Activated T-cell treated with anti-CD3 and anti-CD28 coated beads for 48 hours (primary cell): ENCODE data around the gene TSEN2.
A peak's percentile ranks its signal among the peaks of the same experiment; 100 is the strongest.
"Not testable (repeated sequence)": the region's sequence is repeated elsewhere in the genome, so short reads cannot be mapped to it uniquely, and the experiment has no call there.

Experiments
- DNase-seq: peaks from one replicate; pipeline ENCODE4 v3.0.0-alpha.2; 2020; ENCODE audit warnings: low read depth

TSEN2 gene

DNA sequence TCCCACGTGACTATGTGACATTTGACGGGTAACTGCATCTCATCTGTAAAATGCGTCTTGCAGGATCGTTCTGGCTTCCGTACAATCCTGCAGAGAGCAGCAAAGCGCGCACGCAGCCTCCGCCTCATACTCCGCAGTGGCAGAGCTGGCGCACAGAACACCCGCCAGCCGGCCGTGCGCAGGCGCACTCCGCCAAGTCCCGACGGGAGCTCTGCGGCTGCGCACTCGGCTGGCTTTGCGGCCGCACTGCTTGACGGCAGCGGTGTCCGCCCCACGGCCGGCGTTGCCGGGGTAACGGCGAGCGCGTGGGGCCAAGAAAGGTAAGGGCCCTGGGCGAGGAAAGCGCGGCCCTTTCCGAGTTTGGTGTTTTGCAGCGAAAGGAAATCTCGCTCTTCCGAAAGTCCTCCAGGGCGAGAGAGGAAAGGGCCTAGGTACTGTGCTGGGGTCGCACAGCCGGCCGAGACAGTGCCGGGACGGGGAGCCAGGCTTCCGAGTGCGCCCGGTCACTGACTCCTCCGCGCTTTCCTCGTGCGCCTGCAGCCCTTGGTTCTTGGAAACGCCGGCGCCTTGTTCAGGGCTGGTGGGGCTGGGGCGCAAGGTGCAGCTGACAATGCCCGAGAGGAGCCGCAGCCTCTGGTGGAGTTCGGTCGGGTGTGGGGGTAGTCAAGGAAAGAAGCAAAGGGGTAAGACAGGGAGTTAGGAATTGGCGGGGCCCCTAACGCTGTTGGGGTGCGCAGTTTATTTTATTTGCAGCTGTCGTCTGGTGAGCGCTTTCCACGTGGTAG is at the start of gene TSEN2:
TSS of gene TSEN2 (plus strand) at position 283 of the 785 bp plus-strand sequence. CDS start 5,321 bp downstream, outside the sequence.
- peak; percentile 97 for DNase-seq

DNA sequence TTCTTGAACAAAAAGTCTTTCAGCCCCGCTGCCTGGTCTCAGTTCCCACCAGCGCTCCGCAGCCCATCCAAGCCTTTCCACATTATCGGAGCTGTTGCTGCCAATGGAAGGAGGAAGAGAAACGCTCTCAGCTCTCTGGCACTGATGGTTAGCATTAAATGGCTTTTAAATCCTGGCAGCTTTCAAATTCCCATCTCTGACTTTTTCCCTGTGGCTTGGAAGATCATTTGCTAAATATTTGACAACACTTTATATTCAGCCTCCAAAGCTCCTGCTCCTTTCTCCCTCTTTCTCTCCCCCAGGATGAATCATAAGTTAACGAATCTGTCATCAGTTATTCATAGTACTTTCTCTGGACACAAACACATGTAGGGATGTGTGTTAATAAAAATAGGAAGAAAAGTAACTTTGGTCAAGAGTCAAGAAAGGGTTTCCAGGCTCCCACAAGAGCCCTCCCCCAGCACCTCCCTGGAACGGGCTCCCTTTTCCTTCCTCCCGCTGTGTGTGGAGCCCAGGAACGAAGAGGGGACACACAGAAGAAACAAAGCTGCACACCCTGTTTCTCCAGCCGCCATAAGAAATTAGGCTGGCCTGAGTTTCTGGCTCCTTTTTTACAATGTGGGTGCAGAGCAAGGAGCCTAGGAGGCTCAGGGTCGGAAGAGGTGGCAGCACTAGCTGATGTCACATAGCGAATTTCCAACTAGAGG is 47.6 kb upstream of the TSEN2 start:
- no peak for DNase-seq

DNA sequence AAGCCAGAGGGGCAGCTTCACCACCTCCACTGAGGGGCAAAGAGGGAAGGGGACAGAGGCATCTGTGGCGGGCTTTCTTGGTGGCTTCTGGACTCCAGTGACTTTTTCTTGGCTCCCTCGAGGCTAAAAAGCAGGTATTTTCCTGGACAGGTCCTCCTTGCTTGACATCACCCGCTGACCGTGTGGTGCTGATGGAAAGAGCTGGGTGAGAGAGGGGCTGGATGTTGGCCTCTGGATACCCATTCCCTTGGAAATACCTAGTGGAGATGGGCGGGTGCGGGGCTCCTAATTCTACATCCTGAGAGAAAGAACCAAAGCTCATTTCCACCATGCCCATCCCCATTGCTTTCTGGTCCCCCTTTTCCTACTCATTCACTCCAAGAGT is 47.1 kb upstream of the TSEN2 start:
- DNase-seq: no peak

DNA sequence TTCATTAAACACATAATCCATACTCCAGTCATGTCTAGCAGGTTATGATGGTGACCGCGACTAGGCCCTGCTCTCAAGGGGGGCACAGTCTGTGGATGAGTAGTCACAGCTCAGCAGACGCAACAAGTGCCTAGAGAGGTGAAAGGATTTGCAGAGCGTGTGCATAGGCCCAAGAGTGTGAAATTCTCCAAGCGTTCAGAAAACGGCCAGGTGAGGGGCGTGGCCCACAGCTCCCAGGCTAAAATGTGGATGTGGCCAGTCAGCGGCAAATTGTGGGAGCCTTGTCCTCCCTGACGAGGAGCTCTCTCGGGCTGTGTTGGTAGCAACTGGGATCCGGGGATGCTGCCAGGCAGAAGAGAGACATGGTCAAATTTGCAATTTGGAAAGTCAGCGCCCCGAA is 46.4 kb upstream of the TSEN2 start:
- DNase-seq: no peak

DNA sequence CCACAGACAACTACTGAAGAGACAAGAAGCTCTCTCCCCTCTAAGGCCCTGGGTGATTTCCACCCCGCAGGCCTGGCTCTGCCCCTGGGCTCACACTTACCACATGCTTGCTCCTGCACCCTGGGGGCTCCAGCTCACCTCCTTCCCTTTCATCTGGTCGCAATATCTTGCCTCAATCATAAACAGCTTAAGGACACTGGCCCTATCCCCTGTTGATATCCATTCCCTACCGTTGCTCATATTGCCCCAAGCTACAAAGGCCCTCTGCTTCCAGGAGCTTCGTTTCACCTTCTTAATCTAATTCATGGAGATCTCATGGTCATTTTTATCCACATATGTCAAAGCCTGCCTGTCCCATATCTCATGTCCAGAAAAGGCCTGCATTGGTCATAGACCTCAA is 46.0 kb upstream of the TSEN2 start:
- no peak for DNase-seq

DNA sequence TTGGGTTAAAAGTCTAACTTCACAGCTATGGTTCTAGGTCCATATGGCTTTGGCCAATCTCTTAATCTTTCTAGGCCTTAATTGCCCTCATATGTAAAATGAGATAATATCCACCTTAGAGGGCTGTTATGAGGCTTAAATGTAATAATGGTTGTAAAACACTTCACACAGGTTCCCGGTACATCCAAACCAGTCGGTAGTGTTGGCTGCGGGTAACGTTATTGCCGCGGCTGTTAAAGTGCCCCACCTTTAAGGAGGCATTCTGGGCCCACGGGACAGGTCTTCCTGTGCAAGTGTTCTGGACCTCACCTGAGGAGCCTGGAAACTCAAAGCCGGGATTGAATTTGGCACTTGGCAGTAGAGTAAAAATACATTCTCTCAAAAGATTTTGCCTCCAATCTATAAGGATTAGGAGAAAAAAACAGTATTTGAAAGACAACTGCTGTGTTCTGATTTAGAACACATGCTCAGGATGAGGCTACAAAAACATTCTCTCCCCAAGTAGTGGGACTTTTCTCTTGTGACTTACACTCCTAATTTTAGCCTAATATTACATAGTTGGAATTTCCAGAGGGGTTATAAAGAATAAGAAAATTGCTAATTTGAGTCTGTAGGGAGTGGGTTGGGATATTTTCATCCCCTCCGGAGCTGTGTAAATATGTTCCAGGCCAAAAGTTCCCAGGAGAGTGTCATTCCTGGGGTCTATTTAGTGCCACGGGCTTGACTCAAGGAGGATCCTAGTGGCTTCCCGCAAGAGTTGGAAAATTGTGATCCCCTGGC is 44.9 kb upstream of the TSEN2 start:
- no peak for DNase-seq

DNA sequence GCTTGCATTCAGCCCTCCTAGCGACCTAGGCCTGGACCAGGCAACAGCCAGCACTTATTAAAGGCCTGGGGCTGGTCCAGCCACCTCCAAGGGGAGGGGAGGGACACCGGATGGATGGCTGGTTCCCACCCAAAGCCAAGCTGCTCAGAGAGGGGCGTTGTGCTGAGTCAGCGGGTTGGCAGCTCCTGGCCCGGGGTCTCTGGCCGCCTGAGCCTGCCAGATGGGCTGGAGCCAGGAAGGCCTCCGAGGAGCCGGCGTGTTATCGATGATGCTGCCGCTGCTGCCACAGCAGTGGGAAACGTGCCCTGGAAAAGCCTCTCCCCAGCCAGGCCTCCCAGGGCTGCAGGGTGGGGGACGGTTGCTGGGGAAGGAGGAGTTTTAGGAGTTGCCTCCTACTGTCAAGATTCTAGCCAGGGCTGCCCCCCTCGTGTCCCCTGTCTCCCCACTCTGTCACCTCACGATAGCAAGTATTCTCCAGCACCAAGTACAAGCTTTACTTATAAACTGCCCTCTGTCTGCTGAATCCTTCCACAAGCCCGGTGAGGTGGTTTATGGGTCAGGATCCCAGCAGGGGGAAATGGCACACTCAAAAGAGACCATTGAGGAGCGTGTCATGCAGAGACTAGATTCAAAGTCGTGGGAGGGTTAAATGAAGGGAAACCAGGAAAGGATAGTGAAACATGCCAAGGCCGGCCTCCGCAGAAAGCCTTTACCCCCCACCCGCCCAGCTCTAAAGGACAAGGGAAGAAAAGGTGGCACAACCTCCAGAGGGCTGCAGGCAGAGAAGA is 43.2 kb upstream of the TSEN2 start:
- no peak for DNase-seq

DNA sequence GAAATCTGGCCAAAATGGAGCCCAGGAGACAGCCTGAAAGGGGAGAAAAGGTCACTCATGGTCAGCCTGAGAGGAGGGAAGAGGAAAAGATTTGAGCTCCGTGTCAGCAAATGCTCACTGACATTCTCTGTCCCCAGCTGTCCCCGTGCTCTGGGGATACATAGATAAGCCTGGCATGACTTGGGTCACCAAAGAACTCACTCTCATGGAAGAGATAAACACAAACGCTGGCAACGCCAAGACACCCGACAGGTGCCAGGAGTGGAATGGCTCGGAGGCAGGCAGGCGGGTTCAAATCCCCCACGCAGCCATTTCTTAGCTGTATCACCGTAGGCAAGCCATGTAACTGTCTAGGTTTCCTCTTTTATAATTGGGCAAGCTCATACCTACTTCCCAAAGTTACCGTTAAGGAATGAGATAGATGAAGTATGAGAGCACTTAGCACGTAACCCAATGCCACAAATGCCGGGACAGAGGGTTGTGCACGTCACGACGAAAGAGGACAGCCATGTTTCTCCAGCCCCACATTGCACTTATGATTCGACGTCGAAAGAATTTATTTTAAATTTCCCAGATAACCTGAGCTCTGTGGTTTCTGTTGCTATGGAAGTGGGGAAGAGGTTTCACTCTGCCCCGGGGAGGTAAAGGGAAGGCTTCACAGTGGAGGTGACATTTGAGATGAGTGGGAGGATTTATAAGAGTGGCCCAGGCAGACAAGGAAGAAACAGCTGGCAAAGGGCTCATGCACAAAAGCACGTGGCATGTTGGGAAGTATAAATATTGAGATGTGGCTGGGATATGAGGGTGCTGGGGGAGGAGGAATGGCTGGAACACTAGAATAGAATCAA is 41.4 kb upstream of the TSEN2 start:
- DNase-seq: no peak

DNA sequence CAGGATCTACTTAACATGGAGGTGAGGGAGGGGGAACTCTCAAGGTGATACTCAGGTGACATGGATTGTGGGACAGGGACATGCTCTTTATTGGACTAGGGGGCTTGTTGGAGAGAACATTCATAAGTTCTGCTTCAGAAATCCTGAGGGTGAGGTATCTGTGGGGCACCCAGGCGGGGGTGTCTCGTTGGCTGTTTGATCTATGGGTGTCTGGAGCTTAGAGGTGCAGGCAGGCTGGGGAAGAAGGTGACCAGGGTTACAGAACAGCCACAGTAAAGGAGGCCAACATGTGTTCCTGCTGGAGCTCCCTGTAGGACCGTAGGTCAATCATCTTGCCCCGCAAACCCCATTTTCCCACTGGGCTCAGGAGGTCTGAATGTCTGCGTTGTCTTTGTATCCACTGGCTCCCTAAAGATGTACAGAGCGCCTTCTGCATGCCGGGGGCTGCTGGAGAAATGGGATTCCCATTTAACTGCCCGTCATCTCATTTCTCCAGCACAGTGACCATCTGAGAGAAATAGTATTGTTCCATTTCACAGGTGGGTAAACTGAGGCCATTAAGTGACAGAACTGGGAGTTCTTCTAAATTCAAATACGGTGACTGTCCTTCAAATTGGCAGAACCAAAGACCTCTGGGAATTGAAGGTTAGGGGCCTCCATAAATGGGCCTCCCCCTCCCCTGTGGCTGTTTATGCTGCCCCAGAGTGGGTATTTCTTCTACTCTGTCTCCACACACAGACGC is 40.3 kb upstream of the TSEN2 start:
- DNase-seq: no peak

DNA sequence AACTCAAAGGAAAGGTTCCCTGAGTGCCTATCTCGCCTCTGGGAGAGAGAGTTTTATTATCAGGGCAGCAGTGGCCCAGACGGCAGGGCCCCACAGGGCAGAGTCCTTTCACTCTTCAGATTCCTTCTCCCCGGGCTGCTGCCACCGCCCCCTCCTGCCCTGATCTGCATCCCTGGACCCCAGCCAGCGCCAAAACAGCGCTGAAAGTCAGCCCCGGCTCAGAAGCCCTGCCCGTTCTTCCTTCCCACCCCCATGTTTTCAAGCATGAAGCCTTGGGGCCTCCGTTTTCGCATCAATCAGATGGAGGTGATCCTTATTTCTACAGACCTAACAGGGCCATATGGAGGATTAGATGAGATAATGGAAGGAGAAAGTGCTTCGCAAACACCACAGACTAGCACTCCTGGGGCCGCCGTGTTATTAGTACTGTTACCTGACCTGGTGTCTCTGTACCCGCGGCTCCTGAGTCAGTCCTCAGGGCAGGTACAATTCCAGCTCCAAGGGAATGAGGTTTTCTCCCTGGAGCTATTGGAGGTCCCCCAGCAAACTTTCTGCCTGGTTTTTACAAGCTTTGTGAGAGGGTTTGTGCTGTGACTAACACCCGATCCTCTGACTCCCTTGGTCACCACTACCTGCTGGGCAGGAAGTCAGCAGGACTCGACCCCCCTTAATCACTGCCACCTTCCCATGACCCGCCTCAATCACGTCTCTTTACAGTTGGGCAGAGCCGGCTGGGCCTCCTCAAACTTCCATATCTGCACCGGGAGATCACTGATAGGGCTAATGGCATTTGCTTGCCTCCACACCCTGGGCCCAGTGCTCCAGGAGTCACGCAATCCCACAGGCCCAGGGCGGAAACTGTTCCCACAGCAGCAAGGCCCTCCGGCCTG is 39.5 kb upstream of the TSEN2 start:
- no peak for DNase-seq

DNA sequence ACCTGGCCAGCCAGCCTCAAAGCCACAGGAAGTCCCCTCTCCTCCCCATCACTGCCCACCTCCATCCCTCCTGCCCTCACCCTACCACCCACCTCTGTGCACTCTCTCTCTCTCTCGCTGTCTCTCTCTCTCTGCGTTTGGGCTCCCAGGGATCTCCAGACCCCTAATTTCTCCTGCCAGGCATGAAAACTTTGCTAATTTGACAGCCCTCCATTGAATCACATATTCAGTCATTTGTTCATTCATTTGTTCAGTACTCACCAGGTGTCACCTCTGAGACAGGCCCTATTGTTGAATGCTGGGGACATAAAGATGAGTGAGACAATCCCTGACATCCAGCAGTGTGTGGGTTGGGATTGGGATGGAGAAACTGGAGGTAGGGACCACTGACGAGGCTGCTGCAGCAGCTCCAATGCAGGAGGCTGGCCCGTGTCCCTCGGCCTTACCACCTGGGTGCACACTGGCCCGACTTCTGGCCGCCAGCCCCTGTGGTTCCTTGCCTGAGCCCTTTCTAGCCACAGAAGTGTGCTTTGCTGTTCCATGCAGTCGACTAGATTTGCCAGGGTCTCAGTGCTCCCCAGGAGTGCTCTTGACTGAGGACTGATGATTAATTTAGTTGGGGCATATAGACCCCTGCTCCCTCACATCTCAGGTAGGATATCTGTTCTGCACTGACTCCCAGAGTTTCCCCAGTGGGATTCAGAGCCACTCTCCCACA is 38.6 kb upstream of the TSEN2 start:
- no peak for DNase-seq

DNA sequence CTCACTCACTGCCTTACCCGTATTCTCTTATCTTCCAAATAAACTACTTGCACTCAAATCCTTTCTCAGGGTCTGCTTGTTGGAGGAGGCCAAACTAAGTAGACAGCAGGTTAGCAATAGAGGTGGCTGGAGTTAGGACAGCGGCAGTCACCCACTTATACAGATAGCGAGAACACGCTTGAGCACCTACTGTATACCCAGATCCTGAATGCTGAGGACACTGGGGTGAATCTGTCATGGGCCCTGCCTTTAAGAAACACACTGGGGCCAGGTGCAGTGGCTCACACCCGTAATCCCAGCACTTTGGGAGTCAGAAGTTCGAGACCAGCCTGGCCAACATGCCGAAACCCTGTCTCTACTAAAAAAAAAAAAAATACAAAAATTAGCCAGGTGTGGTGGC is 38.0 kb upstream of the TSEN2 start:
- no peak for DNase-seq

DNA sequence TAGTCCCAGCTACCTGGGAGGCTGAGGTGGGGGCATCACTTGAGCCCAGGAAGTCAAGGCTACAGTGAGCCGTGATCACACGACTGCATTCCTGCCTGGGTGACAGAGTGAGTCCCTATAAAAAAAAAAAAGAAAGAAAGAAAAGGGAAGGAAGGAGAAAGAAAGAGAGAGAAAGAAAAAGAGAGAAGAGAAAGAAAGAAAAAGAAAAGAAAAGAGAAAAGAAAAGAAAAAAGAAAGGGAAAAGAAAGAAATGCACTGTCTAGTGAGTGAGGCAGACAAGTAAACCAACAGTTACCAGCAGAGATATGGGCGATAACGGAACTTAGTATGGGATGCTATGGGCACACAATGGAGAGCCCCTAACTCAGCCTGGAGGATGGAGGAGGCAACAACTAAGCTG is 37.2 kb upstream of the TSEN2 start:
- DNase-seq: no peak

DNA sequence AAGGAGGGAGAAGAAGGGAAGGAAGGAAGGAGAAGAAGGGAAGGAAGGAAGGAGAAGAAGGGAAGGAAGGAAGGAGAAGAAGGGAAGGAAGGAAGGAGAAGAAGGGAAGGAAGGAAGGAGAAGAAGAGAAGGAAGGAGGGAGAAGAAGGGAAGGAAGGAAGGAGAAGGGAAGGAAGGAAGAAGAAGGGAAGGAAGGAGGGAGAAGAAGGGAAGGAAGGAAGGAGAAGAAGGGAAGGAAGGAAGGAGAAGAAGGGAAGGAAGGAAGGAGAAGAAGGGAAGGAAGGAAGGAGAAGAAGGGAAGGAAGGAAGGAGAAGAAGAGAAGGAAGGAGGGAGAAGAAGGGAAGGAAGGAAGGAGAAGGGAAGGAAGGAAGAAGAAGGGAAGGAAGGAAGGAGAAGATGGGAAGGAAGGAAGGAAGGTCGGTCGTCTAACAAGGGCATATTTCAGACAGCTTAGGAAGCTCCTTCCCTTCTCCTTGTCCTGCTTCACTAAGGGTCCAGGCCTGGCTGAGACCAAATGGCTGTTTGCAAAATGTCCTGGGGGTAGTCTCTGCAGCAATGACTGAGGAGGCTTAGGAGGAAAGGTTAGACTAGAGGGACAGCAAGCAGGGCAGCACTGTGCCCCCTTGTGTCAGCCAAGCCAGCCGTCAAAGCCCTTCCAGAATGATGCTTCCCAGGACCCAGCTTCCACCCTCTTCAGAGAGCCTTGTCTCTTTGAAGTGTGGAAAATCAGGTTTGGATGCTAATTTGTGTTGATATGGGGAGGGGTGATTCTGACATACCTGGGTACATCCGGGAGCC is 35.7 kb upstream of the TSEN2 start:
- DNase-seq: not testable (repeated sequence)

DNA sequence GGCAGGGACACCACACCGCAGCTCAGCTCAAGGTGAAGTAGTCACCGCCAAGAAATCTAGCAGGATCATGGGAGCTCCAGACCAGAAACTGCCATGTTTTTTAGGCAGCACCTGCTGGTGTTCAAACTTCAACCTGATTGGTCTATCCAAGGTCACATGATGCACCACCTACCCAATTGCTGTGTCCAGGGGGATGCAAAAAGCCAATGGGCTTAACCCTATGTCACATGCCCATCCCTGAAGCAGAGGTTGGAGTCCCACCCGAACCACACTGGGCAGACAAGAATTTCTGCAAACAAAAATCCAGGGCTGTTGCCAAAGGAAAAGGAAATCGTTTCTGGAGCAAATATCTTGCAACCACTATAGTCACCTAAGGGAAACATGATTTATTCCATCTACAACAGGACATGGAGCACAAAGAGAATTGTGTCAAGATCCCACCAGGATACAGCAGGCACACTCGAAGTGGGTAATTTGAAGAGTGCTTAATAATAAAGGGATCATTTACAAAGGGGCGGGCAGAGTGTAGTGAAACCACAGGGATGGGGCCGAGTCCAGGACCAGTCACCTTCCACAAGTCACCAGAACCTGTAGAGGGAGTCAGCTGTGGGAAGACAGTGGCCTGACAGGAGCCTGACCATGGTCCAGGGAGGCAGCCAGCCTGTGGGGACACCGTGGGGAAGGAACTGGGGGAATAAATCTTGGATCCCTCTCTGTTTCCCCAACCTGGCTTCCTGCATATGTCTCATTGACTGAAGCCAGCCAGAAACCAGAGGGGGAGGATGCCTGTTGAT is 34.2 kb upstream of the TSEN2 start:
- no peak for DNase-seq

DNA sequence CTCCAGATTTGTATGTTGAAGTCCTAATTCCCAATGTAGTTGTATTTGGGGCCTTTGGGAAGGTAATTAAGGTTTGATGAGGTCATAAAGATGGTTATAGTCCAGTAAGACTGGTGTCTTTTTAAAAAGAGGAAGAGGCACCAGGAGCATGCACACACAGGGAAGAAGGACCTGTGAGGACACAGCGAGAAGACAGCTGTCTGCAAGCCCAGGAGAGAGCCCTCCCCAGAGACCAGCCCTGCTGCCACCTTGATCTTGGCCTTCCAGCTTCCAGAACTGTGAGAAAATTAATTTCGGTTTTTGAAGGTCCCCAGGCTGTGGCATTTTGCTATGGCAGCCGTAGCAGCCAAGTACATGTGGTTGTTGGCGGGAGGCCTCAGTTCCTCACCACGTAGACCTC is 32.8 kb upstream of the TSEN2 start:
- no peak for DNase-seq

DNA sequence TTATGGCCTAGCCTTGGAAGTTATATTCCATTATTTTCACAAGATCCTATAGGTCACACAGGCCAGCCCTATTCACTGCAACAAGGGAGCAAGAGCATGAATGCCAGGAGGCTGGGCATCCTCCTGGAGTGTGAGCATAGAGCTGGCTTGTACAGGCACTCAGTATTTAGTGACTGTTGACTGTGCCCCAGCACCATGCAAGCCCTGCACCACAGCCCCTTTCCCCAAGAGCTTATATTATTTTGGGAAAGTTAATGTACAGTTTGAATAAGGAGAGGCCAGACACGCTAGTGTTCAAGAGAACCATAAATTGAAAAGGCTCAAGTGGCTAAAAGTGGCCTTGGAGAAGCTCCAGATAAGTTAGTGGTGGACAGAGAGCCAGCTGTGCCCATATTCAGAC is 32.3 kb upstream of the TSEN2 start:
- no peak for DNase-seq
